GM12874 (cell line): ENCODE data around the gene SEC14L1.
A peak's percentile ranks its signal among the peaks of the same experiment; 100 is the strongest.

ENCODE experiments used
- CTCF ChIP-seq: IDR thresholded peaks from 2 replicates; pipeline ENCODE4 v1.5.1; 2011; ENCODE audit warnings: low read depth, mild to moderate bottlenecking, control low read depth, low read length, moderate library complexity; ENCODE audit not compliant: insufficient read depth

SEC14L1 gene

DNA sequence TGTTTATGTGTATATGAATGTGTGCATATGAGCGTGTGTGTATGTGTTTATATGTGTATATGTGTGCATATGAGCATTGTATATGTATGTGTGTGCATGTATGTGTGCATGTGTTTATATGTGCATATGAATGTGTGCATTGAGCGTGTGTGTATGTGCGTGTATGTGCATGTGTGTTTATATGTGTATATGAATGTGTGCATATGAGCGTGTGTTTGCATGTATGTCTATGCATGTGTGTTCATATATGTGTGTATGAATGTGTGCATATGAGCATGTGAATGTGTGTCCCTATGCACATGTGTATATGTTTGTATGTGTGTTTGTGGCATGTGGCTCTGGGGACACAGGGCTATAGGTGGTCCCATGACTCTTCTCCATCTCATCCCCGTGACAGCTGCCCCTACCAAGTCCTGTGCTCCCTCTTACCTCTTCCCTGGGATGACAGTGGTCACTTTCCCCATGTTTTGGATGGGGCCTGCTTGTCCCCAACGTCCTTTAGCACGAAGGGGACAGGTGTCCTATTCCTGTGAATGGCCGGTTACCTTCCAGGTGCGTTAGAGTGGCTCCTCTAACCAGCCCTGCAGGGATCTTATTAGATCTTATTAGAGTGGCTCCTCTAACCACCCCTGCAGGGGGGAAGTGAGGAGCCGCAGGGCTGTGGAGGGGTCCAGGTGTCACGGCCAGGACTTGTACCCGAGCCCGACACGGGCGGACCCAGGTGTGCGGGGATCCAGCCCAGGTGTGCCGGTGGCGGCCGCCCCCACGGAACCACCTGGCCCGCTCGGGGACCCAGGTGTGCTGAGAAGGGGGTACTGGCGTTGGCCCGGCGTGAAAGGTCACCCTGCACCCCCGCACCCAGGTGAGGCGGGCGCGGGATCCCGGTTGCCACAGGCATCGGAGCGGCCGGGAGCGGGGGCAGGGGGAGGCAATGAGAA, 105.6 kb downstream of the SEC14L1 start:
- TF ChIP-seq CTCF: no peak

DNA sequence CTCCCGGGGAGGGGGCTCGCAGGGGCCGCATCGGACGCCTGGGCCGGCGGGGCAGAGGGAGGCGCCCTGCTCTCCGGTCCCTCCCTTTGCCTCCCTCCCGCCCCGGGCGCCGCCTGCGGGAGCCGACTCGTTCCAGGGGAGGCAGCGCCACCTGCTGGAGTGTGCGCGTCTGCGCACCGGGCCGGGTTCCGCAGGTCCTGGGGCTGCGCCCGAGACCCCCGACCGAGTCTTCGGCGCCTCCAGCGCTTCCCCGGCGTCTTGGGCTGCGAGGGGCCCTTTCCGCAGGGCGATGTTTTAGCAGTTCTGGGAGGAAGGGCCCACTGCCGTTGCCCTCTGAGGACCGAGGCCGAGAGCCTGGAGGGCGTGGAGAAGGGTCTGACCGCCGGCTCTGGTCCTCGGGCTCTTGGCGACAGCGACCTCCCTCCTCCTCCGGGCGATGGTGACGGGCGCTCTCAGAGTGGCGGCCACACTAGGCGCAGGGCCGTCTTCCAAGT, 106.3 kb downstream of the SEC14L1 start:
- TF ChIP-seq CTCF: peak; percentile 94

DNA sequence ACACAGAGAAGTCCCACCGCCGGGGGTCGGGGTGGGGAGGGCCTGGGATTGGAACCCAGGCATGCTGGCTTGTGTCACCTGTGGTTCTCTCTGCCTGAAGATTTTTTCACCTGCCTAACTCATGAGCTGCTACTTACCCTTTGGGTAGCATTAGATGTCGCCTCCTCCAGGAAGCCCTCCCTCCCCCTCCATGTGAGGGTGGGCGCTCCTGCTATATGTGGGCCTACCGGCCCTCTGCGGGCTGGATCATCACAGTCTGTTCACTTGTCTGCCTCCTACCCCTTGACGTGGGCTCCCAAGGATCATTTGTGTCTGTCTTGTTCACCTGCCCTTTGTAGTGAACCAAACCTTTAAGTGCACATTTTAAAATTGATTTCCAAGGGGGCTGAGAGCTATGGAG, 106.8 kb downstream of the SEC14L1 start:
- no peak for TF ChIP-seq CTCF

DNA sequence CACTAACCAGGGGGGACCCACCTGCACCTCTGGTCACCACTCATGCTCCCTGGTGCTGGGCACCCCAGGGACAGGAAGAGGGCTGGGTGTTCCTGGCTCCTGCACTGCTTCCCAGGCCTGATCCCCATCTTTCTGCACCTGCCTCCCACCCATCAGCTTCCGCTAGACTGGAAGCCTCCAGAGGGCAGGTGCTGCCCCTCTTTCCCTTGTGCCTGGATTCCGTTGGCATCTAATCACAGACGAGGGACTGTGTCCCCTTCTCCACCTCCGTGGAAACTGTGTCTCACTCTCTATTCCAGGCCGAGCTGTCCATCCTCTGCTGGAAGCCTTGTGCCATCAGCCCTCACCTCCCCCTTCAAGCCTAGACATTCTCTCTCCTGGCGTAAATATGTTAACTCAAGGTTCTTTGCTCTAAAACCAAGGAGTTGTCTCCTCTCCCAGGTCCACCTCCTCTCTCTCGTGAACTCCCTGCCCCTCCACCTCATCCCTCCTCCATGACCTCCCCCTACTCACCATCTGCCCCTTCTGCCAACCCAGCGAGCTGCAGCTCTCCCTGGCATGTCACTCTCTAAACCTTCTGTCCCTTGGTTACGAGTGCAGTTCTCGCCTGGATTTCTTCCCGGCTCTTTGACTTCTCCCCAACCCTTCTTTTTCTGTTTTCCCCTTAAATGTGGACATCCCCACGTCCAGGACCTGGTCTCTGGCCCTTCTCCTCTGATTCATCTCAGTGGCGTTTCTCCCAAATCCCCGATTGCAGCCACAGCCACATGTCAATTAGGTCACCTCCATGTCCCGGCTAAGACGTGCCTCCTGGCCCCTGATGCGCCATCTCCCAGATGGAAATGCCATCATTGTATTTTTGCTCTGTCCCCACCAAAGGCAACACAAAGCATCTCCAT, 107.7 kb downstream of the SEC14L1 start:
- no peak for TF ChIP-seq CTCF

DNA sequence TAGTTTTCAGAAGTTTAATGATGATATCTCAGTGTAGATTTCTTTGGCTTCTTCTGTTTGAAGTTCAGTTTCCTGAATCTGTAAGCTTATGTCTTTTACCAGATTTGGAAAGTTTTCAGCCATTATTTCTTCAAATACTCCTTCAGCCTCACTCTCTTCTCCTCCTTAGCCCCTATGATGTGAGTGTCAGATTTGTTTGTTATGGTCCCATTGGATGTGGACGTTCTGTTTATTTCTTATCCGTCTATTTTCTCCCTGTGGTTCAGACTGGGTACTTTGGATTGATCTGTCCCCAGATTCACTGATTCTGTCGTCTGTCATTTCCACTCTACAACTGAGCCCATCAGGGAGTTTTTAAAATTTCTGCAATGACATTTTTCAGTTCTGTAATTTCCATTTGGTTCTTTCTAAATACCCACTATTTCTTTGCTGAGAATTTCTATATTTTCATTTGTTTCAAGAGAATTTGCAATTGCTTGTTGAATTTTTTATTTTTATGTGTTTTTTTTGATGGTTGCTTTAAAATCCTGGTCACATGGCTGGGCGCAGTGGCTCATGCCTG, 110.9 kb downstream of the SEC14L1 start:
- TF ChIP-seq CTCF: no peak

GRCh38 chr17:77253611-77254051, 112.9 kb downstream of the SEC14L1 start:
- no peak for TF ChIP-seq CTCF
